ENCODE measurements around the gene PTP4A1. TPM values are rescaled to one million over a fixed set of nuclear protein-coding genes. Genes with fewer than 3 reads are reported as not detected.

PTP4A1 gene
- total and polyA plus RNA-seq, 7 donors = 21.4 to 173 (median 44.5) TPM

DNA sequence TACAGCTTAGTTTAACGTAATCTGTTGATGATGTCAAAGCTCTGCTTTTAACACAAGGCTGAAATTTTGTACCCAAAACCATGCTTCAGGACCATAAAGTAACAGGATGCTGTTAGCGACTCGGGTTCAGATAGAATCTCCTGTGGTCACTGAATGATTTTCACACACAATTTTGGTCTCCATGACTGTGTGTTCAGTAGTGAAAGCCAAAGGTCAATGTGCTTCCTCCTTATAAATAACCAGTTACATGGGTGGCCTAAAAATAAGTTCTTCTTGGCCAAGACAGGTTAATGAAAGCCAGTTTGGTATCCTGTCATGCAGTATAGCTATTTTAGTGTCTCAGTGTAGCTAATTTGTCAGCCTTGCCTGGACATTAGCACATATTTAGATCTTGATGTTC is 19.1 kb upstream of the PTP4A1 start:
- no peak overlapping the region for H3K27ac ChIP-seq
- no peaks in the 10 kb centered on the region for H3K36me3 ChIP-seq
- TF ChIP-seq, protein P1, sequence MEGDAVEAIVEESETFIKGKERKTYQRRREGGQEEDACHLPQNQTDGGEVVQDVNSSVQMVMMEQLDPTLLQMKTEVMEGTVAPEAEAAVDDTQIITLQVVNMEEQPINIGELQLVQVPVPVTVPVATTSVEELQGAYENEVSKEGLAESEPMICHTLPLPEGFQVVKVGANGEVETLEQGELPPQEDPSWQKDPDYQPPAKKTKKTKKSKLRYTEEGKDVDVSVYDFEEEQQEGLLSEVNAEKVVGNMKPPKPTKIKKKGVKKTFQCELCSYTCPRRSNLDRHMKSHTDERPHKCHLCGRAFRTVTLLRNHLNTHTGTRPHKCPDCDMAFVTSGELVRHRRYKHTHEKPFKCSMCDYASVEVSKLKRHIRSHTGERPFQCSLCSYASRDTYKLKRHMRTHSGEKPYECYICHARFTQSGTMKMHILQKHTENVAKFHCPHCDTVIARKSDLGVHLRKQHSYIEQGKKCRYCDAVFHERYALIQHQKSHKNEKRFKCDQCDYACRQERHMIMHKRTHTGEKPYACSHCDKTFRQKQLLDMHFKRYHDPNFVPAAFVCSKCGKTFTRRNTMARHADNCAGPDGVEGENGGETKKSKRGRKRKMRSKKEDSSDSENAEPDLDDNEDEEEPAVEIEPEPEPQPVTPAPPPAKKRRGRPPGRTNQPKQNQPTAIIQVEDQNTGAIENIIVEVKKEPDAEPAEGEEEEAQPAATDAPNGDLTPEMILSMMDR (IDR thresholded peaks at IDR 0.05) = no peak
- TF ChIP-seq EP300 (IDR thresholded peaks at IDR 0.05) (no peak), POLR2AphosphoS5 (IDR thresholded peaks at IDR 0.05) (no peak), POLR2A (IDR thresholded peaks at IDR 0.05) (no peak)
- intact Hi-C loops (cut with DNase I) = no loop called here
- 81 to 86% methylated on average over 3 of the region's 3 CpGs for WGBS, 2 donors
- DNase-seq = no peak
- H3K27me3 ChIP-seq = no peaks in the 10 kb centered on the region
- H3K9me3 ChIP-seq = no peaks in the 10 kb centered on the region
- no peak overlapping the region for H3K4me3 ChIP-seq
- no peaks in the 10 kb centered on the region for H3K4me1 ChIP-seq

DNA sequence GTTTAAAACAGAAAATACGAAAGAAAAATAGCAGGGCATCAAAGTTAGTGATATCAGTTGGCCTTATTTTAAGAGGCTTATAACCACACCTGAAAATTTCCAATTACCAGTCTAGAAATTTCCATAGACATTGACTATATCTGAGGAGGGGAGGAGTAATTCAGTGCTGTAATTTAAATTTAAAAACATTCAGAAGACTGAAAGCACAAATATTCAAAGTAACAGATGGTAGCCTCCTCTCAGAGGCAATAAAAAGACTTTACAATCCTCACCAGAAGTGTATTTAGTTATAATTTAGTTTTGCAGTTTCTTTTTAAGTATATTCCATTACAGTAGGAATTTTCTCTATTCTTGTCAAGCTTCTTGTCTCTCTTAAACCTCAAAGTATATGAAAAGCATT is 18.4 kb upstream of the PTP4A1 start:
- no peaks in the 10 kb centered on the region for H3K27me3 ChIP-seq
- H3K27ac ChIP-seq = no peak overlapping the region
- no peaks in the 10 kb centered on the region for H3K36me3 ChIP-seq
- TF ChIP-seq EP300 (IDR thresholded peaks at IDR 0.05) (no peak), POLR2AphosphoS5 (IDR thresholded peaks at IDR 0.05) (no peak), POLR2A (IDR thresholded peaks at IDR 0.05) (no peak)
- TF ChIP-seq, protein P1 (IDR thresholded peaks at IDR 0.05) = no peak
- no peak overlapping the region for H3K4me3 ChIP-seq
- intact Hi-C loops (cut with DNase I) = no loop called here
- no peaks in the 10 kb centered on the region for H3K4me1 ChIP-seq
- no peak for DNase-seq
- H3K9me3 ChIP-seq = no peaks in the 10 kb centered on the region
- 37 to 75% methylated on average over 1 of the region's 1 CpG for WGBS, 2 donors

DNA sequence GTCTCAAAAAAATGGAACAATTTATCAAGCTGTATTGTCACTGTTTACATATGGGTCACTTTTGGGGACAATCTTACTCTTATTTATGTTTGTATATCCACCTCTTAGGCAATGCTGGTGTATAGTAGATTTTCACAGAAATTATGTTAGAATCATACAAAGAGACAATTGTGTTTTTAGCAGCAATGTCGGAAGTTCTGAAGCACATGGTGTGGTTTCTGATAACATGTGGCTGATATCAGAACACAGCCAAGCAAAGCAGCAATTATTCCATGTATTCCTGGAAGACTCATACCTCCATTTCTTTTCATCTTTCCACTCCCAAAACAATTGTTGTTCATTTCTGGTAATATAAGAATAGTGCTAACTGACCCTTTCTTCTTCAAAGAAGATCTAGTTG is 17.5 kb upstream of the PTP4A1 start:
- Histone ChIP-seq H3K36me3 (no peaks in the 10 kb centered on the region), H3K4me1 (no peaks in the 10 kb centered on the region), H3K9me3 (no peaks in the 10 kb centered on the region), H3K4me3 (no peak overlapping the region), H3K27ac (no peak overlapping the region), H3K27me3 (no peaks in the 10 kb centered on the region)
- no peak for DNase-seq
- whole genome bisulfite sequencing, 2 donors = 89 to 98% methylated on average over 1 of the region's 1 CpG
- TF ChIP-seq EP300 (IDR thresholded peaks at IDR 0.05) (no peak), POLR2A (IDR thresholded peaks at IDR 0.05) (no peak), POLR2AphosphoS5 (IDR thresholded peaks at IDR 0.05) (no peak)
- TF ChIP-seq, protein P1 (IDR thresholded peaks at IDR 0.05) = no peak
- intact Hi-C loops (cut with DNase I) = no loop called here

DNA sequence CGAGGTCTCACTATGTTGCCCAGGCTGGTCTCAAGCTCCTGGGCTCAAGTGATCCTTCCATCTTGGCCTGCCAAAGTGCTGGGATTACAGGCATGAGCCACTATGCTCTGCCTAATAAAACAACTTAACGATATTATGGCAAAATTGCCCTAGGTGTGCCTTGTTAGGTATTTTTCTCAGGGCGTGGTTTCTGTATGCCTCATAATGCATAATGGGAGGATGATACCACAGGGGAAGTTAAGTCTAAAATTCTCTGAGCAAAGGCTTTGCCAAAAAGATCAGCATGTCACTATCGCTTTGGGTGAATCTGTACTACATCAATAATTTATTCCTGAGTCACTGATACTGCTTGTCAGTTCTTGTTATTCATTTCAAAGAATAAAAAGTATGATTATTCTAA is 15.9 kb upstream of the PTP4A1 start:
- 42 to 75% methylated on average over 4 of the region's 4 CpGs for WGBS, 2 donors

DNA sequence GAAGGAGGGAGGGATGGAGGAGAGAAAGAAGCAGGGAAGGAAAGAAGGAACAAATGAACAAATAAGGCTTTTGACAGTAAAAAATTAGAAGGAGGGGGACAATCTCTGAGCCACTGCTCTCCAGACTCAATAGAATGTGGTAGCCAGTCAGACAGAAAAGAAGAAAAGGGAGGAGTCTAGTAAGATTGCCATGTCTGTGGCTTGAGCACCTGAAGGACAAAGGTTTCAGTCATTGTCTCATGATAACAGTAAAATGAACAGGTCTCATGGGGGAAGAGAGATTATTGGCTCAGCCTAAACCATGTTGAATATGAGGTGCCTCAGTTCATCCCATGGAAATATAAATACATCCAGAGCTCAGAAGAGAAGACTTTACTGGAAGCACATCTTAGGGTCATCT is 14.0 kb upstream of the PTP4A1 start:
- Histone ChIP-seq H3K36me3 (no peaks in the 10 kb centered on the region), H3K27me3 (no peaks in the 10 kb centered on the region), H3K4me3 (no peak overlapping the region), H3K27ac (no peak overlapping the region), H3K4me1 (no peaks in the 10 kb centered on the region), H3K9me3 (no peaks in the 10 kb centered on the region)
- intact Hi-C loops (cut with DNase I) = no loop called here
- TF ChIP-seq POLR2A (IDR thresholded peaks at IDR 0.05) = no peak
- no peak for TF ChIP-seq EP300 (IDR thresholded peaks at IDR 0.05)
- TF ChIP-seq, protein P1 (IDR thresholded peaks at IDR 0.05) = no peak
- no peak for DNase-seq

More for the DNA sequence above, 15.9 kb upstream of the PTP4A1 start:
- no peak for TF ChIP-seq POLR2AphosphoS5 (IDR thresholded peaks at IDR 0.05)
- TF ChIP-seq EP300 (IDR thresholded peaks at IDR 0.05) = no peak
- Histone ChIP-seq H3K9me3 (no peaks in the 10 kb centered on the region), H3K27me3 (no peaks in the 10 kb centered on the region), H3K4me1 (no peaks in the 10 kb centered on the region), H3K27ac (no peak overlapping the region), H3K36me3 (no peaks in the 10 kb centered on the region), H3K4me3 (no peak overlapping the region)
- DNase-seq = no peak
- intact Hi-C loops (cut with DNase I) = no loop called here
